Tibial nerve (tissue), 4 donors: ENCODE data around the gene COX19.

Experiments used
- CTCF ChIP-seq, 5 experiments: fragments of 200-600 bp in 3 of 5; fragments of 450-650 bp in 2 of 5; sonication (generic) in 3 of 5; IDR thresholded peaks; one replicate each; pipeline ENCODE4 v1.5.1; 2016 to 2019; ENCODE audit warnings: antibody characterized with exemption in 5 of 5, mild to moderate bottlenecking in 3 of 5, moderate library complexity in 2 of 5
- EP300 ChIP-seq, 2 donors: sonication (generic); formaldehyde crosslinking; IDR thresholded peaks; one replicate each; pipeline ENCODE4 v1.6.1; 2017; ENCODE audit warnings: antibody characterized with exemption in 2 of 2, mild to moderate bottlenecking in 1 of 2
- POLR2A ChIP-seq, 2 donors: fragments of 450-650 bp; IDR thresholded peaks; one replicate each; pipeline ENCODE4 v1.6.1; 2017; ENCODE audit warnings: antibody characterized with exemption in 2 of 2, mild to moderate bottlenecking in 2 of 2, moderate library complexity in 2 of 2

GRCh38 chr7:957418-958220 is 17.7 kb downstream of the COX19 start:
- TF ChIP-seq CTCF (IDR thresholded peaks at IDR 0.05) (no peak), POLR2A (IDR thresholded peaks at IDR 0.05) (no peak), EP300 (IDR thresholded peaks at IDR 0.05) (peak in 1 of 2 donors; percentile 29)
